ENCODE measurements around the gene SLX9.

The SLX9 gene

GRCh38 chr21:45003331-45004058 lies 63.7 kb downstream of the SLX9 start:
- DNase-seq (ENCODE audit: low read depth) = no peak

- no peak for DNase-seq (ENCODE audit: low read depth)
These were observed 64.2 kb downstream of the SLX9 start for GRCh38 chr21:45004059-45004422.

- no peak for DNase-seq (ENCODE audit: low read depth)
These were observed 64.8 kb downstream of the SLX9 start for GRCh38 chr21:45004481-45005247.

GRCh38 chr21:45006536-45007095 lies 66.8 kb downstream of the SLX9 start:
- DNase-seq (ENCODE audit: low read depth) = no peak

GRCh38 chr21:45009616-45010015 lies 69.8 kb downstream of the SLX9 start:
- no peak for DNase-seq (ENCODE audit: low read depth)

GRCh38 chr21:45010096-45010495 lies 70.3 kb downstream of the SLX9 start:
- no peak for DNase-seq (ENCODE audit: low read depth)

- DNase-seq (ENCODE audit: low read depth) = no peak
These were observed 71.0 kb downstream of the SLX9 start for GRCh38 chr21:45010860-45011259.

- DNase-seq (ENCODE audit: low read depth) = no peak
These were observed 71.6 kb downstream of the SLX9 start for GRCh38 chr21:45011426-45011825.

GRCh38 chr21:45011911-45012661 lies 72.3 kb downstream of the SLX9 start:
- peak; percentile 67 for DNase-seq (ENCODE audit: low read depth)

- DNase-seq (ENCODE audit: low read depth) = no peak
These were observed 72.9 kb downstream of the SLX9 start for GRCh38 chr21:45012662-45013259.

GRCh38 chr21:45013260-45013841 lies 73.5 kb downstream of the SLX9 start:
- DNase-seq (ENCODE audit: low read depth) = no peak

- no peak for DNase-seq (ENCODE audit: low read depth)
These were observed 75.1 kb downstream of the SLX9 start for GRCh38 chr21:45014747-45015468.

GRCh38 chr21:45015469-45015860 lies 75.6 kb downstream of the SLX9 start:
- DNase-seq (ENCODE audit: low read depth) = no peak

GRCh38 chr21:45016031-45016405 lies 76.2 kb downstream of the SLX9 start:
- DNase-seq (ENCODE audit: low read depth) = no peak

- no peak for DNase-seq (ENCODE audit: low read depth)
These were observed 76.7 kb downstream of the SLX9 start for GRCh38 chr21:45016406-45017038.

GRCh38 chr21:45017039-45017960 lies 77.5 kb downstream of the SLX9 start:
- no peak for DNase-seq (ENCODE audit: low read depth)

- DNase-seq (ENCODE audit: low read depth) = no peak
These were observed 78.6 kb downstream of the SLX9 start for GRCh38 chr21:45018131-45019075.
